Suprapubic skin (tissue), 3 donors: Measurements from ENCODE around the gene TTI1.

ENCODE experiments used
- EP300 ChIP-seq: sonication (generic); formaldehyde crosslinking; IDR thresholded peaks from one replicate; pipeline ENCODE4 v1.6.1; 2017; ENCODE audit warnings: antibody characterized with exemption
- POLR2A ChIP-seq, 2 donors: fragments of 450-650 bp; IDR thresholded peaks; one replicate each; pipeline ENCODE4 v1.6.1; 2017; ENCODE audit warnings: antibody characterized with exemption in 2 of 2, mild to moderate bottlenecking in 2 of 2, moderate library complexity in 2 of 2
- TF ChIP-seq, protein P1 (sequence below), 2 donors: fragments of 200-600 bp in 1 of 2; fragments of 450-650 bp in 1 of 2; sonication (generic) in 1 of 2; IDR thresholded peaks; one replicate each; pipeline ENCODE4 v1.5.1; 2016 to 2019; ENCODE audit warnings: antibody characterized with exemption in 2 of 2, mild to moderate bottlenecking in 1 of 2, moderate library complexity in 1 of 2

- TF ChIP-seq EP300 (no peak), POLR2A (IDR thresholded peaks at IDR 0.05) (no peak)
- TF ChIP-seq, protein P1, sequence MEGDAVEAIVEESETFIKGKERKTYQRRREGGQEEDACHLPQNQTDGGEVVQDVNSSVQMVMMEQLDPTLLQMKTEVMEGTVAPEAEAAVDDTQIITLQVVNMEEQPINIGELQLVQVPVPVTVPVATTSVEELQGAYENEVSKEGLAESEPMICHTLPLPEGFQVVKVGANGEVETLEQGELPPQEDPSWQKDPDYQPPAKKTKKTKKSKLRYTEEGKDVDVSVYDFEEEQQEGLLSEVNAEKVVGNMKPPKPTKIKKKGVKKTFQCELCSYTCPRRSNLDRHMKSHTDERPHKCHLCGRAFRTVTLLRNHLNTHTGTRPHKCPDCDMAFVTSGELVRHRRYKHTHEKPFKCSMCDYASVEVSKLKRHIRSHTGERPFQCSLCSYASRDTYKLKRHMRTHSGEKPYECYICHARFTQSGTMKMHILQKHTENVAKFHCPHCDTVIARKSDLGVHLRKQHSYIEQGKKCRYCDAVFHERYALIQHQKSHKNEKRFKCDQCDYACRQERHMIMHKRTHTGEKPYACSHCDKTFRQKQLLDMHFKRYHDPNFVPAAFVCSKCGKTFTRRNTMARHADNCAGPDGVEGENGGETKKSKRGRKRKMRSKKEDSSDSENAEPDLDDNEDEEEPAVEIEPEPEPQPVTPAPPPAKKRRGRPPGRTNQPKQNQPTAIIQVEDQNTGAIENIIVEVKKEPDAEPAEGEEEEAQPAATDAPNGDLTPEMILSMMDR (IDR thresholded peaks at IDR 0.05), result no peak
Observed at GRCh38 chr20:38032585-38033329, 499 bp downstream of the TTI1 start.
